Dermis microvascular lymphatic vessel endothelial cell (primary cell): Measurements from ENCODE around the gene ENPP6. TPM values are rescaled to one million over a fixed set of nuclear protein-coding genes. Genes with fewer than 3 reads are reported as not detected.

Source experiments
- DNase-seq, 2 donors: peaks; one replicate each; pipeline versions ENCODE4 v3.0.0 to v3.0.0-alpha.2; 2010; ENCODE audit warnings: low read depth in 2 of 2
- total RNA-seq: library from RNA; depleted of rRNA; stranded (reverse); fragments of >200 nt; gene quantifications from 2 replicates; pipeline ENCODE4 v1.2.1, GENCODE V29; 2014

Gene ENPP6
- total RNA-seq, 1 donor from 2014 or later, result under 0.01 TPM

DNA sequence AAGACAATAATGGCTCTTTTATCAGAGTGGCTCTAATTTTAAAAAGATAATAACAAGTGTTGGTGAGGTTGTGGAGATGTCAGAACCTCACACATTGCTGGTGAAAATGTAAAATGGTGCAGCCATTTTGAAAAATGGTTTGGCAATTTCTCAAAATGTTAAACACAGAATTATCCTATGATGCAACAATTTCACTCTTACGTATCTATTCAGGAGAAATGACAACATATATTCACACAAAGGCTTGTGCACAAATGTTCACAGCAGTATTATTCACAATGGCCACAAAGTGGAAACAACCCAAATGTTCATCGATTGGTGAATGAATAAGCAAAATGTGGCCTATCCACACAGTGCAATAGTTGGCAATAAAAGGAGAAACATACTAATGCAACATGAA, 24.7 kb downstream of the ENPP6 start:
- no peak for DNase-seq

DNA sequence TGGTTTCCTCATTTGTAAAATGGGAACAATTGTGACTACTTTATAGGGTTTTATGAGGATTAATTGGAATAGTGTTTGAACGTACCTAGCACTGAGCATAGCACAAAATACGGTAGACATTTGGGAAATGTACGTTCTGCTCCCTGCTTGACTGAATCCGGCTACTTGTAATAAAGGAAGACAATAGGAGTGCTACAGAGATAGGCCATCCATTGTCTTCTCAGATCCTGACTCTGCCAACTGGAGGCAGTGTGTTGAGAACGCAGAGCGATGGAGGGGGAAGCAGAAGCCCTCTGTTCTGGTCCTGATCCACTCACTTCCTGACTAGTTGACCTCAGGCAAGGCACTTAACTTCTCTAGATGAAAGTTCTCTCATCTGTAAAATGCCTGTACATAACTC, 26.4 kb downstream of the ENPP6 start:
- no peak for DNase-seq

DNA sequence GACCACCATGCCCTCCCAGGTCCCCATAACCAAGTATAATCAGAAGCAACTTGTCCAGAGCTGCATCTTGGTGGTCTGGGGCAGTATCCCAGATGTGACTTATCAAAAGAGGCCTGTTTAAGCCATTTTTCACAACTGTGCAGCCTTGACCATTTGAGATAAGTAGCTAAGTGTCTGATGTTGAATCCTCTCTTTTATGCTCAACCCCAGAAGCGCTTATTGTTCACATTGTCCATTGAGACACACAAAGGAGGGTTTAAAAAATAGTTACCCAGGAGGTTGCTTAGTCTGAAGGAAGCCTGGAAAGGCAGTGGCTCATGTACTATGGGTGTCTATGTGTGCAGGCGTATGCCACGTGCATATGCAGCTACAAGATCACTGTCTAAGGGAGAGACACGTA, 27.0 kb downstream of the ENPP6 start:
- DNase-seq, result no peak

DNA sequence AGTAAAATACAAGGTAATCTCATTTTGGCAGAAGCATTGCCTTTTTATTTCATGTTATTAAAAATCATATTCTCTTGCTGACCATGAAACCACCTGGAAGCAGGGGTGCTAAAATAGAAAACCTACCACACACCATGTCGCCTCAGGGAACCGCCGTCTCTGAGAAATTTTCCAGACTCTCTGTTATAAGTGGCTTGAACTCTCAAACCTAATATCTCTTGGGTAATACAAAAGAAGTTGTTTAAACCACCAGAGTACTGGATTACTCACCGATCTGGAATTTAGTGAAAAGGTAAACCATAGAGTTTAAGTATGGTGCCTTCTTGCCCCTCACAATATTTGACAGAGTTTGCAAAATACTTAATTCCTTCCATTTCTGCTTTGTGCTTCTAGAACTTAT, 27.7 kb downstream of the ENPP6 start:
- no peak for DNase-seq

DNA sequence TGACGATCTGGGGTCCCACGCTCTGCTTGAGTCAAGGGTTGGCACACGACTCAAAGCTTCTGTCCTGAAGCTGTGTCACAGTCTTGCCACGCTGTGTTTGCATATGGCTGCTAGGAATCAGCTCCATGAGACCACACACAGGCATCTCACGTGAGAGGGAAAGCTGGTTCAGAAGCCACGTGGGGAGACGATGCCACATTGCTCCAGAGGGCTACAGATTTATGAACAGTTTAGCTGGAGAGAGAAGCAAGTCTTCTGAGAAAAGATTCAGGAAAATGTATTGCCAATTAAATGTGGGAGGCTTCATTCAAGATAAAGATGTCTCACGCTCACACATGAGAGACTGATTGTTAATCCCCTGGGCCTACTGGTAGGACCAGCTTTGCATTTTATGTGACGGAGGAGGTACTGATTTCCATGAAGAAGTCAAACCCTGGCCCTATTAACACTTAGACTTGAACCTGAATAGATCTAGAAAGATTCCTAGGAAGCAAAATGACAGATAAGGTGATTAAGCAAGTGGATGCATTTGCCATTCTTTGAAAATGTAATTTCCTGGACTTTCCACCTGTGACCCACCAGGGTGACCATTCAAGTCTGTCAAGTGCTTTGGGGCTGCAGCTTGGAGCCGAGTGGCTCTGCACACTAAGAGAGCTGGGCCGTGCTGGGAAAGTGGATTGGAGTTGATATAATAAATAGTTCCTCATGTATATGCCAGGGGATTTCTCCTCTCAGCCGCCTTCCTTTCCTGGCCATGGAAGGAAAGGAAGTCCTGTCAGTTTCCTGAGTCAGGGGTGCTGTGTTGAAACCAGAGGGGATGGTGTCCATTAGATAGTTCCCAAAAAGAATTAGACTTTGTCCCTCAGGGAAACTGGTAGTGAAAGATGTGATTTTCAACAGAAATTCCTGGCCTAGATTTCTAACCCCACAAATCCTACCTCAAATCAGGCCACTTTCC, 29.0 kb downstream of the ENPP6 start:
- DNase-seq, result no peak

DNA sequence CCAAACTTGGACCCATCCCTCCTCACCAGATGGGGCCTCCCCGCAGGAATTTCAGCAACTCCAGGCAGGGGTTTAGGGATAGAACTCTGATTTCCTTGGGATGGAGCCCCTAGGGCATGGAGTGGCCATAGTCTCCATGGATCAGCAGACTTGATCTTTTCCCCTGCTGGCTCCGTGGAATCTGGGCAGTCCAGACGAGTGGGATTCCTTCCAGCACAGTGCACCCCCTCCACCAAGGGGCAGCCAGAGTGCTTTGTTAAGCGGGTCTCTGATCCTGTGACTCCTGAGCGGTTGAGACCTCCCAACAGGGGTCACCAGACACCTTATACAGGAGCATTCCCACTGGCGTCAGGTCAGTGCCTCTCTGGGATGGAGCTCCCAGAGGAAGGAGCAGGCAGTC, 40.4 kb downstream of the ENPP6 start:
- DNase-seq, result no peak

DNA sequence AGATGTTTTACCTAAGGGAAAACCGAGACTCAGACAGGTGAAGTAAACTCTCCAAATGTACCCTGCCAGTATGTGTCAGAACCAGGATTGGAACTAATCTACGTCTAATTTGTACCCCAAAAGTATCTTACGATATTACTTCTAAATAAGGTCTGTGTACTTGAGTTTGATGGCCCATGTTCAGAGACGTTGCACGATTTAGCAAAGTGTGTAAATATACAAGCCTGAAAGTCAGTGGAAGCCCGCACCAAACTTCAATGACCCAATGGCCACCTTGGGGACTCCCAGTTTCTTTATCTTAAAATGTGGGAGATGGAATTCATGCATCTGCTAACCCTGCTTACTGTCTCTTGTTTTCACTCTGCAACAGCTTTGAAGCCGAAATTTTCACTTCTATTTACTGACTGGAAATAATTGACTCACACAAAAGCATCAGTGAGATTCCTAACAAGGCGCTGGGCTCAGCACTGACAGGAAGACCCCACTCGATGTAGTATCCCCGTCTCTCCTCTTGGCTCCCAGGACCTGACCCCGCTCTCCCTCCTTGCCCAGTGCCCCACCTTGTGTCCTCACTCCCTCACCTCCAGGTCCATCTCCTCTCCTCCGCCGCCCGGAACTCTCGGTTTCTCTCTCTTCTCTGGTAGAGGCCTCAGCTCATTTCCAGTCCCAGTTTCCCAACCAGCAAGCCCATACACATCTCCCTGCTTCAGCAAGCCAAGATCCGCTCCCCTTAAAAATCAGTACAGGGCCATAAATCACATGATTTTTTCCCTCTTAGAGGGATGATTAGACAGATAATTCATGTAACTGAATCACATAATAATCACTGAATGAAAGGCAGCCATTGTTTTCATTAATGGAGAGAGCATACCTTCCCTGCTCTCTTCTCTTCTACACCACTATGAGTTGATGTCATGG, 42.8 kb downstream of the ENPP6 start:
- DNase-seq, result no peak

DNA sequence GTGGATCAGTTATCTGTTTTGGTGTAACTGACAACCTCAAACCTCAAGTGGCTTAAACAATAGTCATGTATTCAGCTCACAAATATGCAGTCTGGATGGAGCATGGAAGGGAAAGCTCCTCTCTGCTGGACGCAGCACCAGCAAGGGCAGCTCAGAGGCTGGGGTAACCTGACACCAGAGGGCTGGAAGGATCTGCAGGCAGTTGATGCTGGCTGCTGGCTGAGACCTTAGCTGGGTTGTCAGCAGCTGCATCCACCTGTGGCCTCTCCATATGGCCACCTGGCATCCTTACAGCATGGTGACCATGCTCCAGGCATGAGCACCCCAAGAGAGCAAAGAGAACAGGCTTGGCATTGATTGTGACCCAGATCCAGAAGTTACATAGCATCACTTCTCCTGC, 46.7 kb downstream of the ENPP6 start:
- no peak for DNase-seq

DNA sequence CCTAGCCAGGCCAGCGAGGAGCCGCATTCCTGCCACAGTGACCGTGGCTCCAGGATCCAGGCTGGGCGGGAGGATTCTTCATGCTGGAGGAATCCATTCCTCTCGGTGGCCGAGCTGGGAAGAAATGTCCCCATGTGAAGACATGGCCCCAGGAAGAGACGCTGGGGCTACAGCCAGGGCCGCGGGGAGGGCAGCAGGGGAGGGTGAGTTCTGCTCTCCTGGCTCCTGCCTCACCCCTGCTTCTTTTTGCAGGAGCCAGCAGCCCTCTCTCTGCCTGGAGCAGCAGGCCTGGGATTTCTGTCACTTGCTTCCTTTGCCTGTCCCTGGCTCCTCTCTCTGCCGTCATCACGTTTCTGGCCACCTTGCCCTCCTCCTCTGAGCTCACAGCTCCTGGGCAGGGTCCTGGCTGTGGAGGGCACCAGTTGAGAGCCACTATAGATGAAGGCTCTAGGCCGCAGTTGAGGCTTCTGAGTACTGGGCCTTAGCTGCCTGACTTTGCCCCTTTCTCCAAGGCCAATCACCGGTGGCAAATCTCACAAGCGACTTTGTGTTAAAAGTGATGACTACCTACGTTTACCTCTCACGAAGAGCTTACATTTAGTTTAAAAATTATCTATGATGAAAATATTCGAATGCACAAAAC, 48.3 kb downstream of the ENPP6 start:
- DNase-seq, result no peak

DNA sequence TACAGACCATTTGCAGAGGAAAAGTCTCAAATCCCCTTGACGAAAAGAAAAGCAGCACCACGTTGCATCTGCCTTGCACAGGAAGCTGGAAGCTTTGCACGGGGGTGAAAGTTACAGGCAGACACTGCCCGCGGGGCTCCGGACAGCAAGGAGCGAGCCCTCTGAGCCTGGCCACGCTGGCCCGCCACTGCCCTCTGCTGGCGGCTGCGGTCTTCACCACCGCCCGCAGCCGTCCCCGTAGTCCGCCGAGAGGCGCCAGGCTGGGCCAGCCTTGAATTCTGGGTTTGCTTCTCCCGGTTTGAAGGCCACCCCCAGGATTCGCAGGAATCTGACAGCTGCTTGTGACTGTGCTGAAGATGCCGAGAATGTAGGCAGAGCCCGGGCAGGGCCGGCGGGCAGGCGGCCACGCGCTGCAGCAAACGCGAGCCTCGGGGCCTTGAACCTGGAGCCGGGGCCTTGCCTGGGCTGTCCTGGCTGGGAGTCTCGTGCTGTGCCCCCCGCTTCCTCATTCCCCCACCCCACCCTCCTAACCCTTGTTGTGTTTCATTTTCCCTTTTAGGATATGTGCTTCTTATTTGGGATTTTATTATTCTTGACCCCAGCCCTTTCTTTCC, 49.2 kb downstream of the ENPP6 start:
- DNase-seq, result peak; percentile 14 to 54

DNA sequence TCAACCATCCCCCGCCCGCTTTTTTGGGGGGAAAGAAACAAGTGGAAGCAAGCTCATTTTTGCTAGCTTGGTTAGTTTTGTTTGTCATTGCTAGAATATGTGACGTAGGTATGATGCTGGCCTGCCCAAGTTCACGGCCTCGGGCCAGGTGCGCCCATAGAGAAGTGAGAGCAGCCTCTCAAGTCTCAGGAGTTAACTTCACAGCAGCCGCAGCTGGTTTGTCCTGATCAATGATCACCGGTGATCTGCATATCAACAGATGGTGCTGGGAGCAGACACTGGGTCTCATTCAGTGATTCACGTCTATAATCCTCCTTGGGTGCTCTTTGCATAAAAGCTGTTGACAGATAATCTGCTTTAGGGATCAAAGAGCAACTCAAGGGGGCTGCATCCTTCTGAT, 50.1 kb downstream of the ENPP6 start:
- no peak for DNase-seq

DNA sequence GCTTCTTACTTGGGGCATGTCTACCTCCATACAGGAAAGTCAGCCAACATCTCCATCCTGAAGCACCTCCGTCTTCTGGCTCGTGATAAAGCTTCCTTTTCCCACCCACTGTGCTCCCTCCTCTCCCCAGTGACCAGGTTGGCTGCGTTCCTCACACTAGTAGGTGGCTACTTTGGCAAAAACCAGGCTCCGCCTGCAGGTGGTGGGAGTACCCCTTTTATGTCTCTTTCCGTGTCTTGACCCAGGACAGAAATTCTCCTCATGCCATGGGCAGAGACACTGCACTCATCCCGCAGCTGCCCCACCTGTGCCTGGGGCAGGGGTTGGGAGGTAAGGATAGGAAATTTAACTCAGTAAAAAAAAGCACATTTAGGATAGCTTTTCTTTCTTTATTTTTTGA, 50.9 kb downstream of the ENPP6 start:
- no peak for DNase-seq

DNA sequence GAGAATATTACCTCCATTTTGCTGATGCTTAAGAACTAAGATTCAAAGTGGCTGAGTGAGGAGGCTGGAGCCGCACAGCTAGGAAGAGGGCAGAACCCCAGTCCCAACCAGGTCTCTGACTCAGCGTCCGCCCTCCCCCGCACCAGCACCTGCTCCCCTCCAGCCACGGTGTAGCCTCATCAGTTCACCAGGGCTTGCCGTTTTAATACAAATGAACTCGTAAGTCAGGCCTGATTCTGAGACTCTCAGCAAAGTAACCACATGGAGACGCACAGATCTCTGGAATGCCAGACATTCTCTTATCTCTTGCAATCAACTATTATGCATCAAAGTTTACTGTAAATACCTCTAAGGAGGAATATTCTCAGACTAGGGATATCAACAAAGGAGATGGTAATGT, 52.4 kb downstream of the ENPP6 start:
- no peak for DNase-seq

DNA sequence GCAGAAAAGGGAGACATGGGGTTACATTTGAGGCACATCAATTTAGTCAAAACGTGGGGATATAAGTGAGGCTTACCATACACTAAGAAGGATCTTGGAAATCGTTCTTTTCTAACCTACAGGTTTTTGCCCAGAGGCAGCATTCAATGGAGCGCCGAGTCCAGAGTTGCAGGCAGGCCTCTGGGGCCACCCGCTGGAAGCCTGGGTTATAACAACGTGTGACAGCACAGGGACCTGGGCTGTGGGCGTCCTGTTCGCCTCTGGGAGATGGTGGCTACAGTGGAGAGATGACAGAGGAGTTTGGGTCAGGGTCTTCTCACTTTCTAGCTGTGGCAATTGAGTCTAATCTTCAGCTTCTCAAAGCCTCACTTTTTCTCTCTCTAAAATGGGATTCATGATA, 53.9 kb downstream of the ENPP6 start:
- peak; percentile 21 to 35 for DNase-seq

DNA sequence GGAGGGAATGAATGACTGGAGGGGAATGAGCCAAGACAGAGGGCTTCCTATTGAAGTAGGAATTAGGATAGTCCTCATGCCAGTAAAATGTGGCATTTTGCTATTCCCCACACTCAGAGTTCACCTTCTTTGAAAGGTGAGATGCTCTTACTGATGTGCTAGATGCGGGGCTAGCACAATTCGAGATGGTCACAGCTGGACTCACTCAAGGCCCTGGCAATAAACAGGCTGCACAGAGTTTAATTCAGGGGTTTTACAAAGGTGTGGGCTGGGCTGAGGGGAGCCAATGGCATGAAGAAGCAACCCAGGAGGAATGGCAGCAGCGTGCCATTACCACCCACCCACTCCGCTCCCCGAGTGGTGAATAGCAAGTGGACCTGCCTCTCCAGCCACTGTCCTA, 55.1 kb downstream of the ENPP6 start:
- DNase-seq, result no peak

DNA sequence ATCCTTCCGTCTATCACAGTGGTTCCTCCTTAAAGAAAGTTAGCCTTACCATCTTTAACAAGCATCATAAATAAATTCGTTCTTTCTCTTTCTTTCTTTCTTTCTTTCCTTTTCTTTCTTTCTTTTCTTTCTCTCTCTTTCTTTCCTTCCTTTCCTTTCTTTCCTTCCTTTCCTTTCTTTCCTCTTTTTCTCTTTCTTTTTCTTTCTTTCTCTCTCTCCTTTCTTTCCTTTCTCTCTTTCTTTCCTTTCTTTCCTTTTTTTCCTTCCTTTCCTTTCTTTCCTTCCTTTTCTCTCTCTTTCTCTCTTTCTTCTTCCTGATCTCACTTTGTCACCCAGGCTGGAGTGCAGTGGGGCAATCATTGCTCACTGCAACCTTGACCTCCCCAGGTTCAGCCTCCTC, 60.4 kb downstream of the ENPP6 start:
- no peak for DNase-seq

DNA sequence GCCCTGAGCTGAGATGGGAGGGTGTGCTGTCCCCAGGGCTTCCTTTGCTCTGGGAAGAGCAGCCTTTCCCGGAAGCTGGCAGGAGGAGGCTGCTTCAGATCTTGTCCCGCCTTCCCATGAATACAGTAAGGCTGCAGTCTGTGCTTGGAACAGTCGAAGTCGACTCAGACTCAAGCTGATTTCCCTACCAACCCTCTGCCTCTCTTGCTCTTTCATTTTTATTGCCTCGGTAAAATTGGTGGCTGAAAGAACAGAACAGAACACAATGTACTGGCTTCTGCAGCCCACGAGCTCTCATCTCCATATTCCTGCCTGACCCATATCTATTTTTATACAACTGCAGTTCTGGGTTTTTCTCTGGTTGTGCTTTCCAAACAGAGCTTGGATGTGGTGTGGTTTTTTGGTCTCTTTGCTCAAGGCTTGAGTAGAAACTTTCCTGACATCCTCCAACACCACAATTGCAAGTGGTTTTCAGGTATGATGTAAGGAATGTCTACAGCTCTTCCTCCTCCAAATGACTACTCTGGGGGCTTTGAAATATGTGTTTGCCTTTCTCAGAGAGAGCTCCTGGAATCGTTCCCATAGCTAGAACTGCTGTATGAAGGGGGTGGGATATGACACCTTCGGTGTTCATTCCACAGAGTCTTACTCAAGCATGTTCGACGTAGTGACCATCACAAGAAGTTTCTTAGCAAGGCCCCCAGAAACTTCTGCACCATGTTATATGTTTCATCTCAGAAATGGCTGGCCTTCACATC, 61.3 kb downstream of the ENPP6 start:
- DNase-seq, result no peak

DNA sequence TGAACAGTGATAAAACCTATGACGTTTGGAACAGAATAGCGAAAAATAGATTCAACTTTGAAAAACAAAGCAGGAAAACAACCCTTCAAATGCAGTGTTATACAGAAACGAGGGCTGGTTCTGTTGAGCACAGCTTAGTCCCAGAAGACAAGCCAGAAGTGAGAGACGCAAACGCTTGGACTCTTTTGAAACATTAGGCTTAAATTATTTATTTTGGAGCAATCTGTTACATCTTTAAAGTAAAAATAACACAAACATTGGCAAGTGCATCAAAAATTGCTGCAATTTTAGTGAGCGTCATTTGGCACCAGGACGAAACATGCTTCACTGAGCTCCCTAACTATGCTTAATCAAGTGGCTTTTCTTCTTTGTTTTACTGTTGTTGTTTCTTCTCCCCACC, 63.5 kb downstream of the ENPP6 start:
- DNase-seq, result no peak

DNA sequence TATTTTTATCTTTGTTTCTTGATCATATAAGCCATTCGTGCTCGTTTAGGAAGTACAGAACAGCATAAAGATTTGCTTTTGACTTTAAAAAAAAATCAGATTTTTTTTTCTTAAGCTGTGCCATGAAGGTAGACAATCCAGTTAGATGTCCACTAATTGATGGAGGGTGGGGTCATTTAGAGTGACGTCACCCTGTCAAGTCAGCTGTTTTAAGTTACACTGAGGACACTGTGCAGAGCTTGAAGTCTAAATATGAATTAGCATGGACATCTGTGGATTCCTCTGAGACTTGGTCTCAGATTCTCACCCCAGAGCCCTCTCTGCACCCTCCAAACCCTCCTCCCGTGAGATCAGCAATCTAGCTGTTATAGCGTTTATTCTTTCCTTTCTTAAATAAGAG, 63.9 kb downstream of the ENPP6 start:
- no peak for DNase-seq

DNA sequence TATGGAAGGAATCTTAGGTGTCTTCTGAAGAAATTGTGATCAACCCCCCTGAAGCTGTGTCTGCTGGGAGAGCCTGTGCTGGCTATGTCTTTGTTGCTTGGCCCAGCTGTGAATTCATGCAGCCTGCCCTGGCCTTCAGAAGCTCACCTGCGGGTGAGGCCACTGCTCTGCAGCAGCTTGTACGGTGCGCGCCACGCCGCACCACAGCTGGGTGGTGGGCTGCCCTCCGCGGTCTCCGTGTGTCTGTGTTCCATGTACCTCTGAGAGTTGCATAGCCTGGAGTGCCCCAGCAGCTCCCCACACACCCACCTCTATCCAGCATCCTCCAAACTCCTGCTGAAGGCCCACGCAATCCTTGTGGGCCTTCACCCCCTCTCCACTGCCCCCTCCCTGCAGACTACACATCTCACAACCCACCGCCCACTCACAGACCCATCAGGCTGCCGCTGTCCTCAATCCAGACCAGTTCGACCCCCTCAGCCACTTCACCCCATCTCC, 65.6 kb downstream of the ENPP6 start:
- no peak for DNase-seq
